Measurements from ENCODE around the gene SLC16A14. TPM values are rescaled to one million over a fixed set of nuclear protein-coding genes. Genes with fewer than 3 reads are reported as not detected.

SLC16A14 gene
- total RNA-seq, 1 donor from 2014 or later, result 4.4 TPM

- H3K9me3 Mint-ChIP-seq (ENCODE audit: unreplicated experiment), result no peaks in the 10 kb centered on the region
- H3K4me3 Mint-ChIP-seq (ENCODE audit: unreplicated experiment), result no peak overlapping the region
- peaks cover 9% of the 10 kb centered on the region for H3K36me3 Mint-ChIP-seq (ENCODE audit: unreplicated experiment)
- no peak for DNase-seq
- H3K27ac Mint-ChIP-seq (ENCODE audit: unreplicated experiment), result no peak overlapping the region
- TF ChIP-seq, protein P1, sequence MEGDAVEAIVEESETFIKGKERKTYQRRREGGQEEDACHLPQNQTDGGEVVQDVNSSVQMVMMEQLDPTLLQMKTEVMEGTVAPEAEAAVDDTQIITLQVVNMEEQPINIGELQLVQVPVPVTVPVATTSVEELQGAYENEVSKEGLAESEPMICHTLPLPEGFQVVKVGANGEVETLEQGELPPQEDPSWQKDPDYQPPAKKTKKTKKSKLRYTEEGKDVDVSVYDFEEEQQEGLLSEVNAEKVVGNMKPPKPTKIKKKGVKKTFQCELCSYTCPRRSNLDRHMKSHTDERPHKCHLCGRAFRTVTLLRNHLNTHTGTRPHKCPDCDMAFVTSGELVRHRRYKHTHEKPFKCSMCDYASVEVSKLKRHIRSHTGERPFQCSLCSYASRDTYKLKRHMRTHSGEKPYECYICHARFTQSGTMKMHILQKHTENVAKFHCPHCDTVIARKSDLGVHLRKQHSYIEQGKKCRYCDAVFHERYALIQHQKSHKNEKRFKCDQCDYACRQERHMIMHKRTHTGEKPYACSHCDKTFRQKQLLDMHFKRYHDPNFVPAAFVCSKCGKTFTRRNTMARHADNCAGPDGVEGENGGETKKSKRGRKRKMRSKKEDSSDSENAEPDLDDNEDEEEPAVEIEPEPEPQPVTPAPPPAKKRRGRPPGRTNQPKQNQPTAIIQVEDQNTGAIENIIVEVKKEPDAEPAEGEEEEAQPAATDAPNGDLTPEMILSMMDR (IDR thresholded peaks at IDR 0.05; ENCODE audit: partially characterized antibody, unreplicated experiment), result no peak
- H3K27me3 Mint-ChIP-seq (ENCODE audit: unreplicated experiment), result no peaks in the 10 kb centered on the region
- no peaks in the 10 kb centered on the region for H3K4me1 Mint-ChIP-seq (ENCODE audit: low read depth, unreplicated experiment)
These were observed 51.9 kb downstream of the SLC16A14 start for GRCh38 chr2:230016844-230017243.

GRCh38 chr2:230012267-230012884 is 56.3 kb downstream of the SLC16A14 start:
- H3K4me1 Mint-ChIP-seq (ENCODE audit: low read depth, unreplicated experiment), result no peaks in the 10 kb centered on the region
- no peaks in the 10 kb centered on the region for H3K27me3 Mint-ChIP-seq (ENCODE audit: unreplicated experiment)
- no peak for DNase-seq
- TF ChIP-seq, protein P1 (IDR thresholded peaks at IDR 0.05; ENCODE audit: partially characterized antibody, unreplicated experiment), result no peak
- H3K36me3 Mint-ChIP-seq (ENCODE audit: unreplicated experiment), result peaks cover 5% of the 10 kb centered on the region
- no peak overlapping the region for H3K27ac Mint-ChIP-seq (ENCODE audit: unreplicated experiment)
- no peak overlapping the region for H3K4me3 Mint-ChIP-seq (ENCODE audit: unreplicated experiment)
- H3K9me3 Mint-ChIP-seq (ENCODE audit: unreplicated experiment), result no peaks in the 10 kb centered on the region

- no peak for DNase-seq
- H3K27me3 Mint-ChIP-seq (ENCODE audit: unreplicated experiment), result peaks cover 3% of the 10 kb centered on the region
- no peak overlapping the region for H3K27ac Mint-ChIP-seq (ENCODE audit: unreplicated experiment)
- H3K9me3 Mint-ChIP-seq (ENCODE audit: unreplicated experiment), result no peaks in the 10 kb centered on the region
- no peak overlapping the region for H3K4me3 Mint-ChIP-seq (ENCODE audit: unreplicated experiment)
- H3K4me1 Mint-ChIP-seq (ENCODE audit: low read depth, unreplicated experiment), result no peaks in the 10 kb centered on the region
- H3K36me3 Mint-ChIP-seq (ENCODE audit: unreplicated experiment), result peaks cover 5% of the 10 kb centered on the region
- TF ChIP-seq, protein P1 (IDR thresholded peaks at IDR 0.05; ENCODE audit: partially characterized antibody, unreplicated experiment), result no peak
These were observed 57.1 kb downstream of the SLC16A14 start for GRCh38 chr2:230011617-230012016.

DNA sequence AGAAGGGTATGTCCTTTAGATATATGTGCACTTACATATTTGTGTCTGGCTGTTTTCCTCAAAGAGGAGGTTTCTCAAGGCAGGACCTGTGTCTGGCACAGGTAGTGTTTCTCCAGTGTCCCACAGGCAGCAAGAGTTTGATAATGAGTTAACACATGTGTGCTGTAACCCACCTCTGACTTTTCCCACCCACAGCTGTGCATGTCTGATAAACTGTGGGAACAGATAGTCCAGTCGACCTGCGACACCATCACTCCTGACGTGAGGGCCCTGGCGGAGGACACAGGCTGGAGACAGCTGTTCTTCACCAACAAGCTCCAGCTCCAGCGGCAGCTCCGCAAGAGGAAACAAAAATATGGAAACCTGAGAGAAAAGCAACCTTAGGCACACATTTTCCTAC is 58.2 kb downstream of the SLC16A14 start:
- Mint-ChIP-seq H3K9me3 (ENCODE audit: unreplicated experiment) (no peaks in the 10 kb centered on the region), H3K27me3 (ENCODE audit: unreplicated experiment) (peaks cover 3% of the 10 kb centered on the region), H3K4me1 (ENCODE audit: low read depth, unreplicated experiment) (no peaks in the 10 kb centered on the region), H3K36me3 (ENCODE audit: unreplicated experiment) (no peaks in the 10 kb centered on the region), H3K4me3 (ENCODE audit: unreplicated experiment) (no peak overlapping the region), H3K27ac (ENCODE audit: unreplicated experiment) (no peak overlapping the region)
- TF ChIP-seq, protein P1 (IDR thresholded peaks at IDR 0.05; ENCODE audit: partially characterized antibody, unreplicated experiment), result no peak
- no peak for DNase-seq

DNA sequence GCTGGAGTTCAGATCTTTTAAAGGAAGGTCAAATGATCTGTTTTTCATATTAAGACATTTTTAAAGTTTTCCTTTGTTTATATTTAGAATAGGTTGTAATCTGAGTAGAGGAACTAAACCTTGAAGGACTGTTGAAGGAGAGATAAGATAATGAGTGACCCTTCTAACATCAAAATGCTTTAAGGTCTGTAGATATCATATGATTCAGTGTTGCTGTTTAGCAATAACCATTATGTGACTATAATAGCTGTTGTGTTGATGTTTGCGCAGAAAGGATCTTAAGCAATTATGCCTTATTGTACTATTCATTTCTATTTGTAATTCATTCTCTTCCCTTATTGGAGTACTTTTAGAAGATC is 60.0 kb downstream of the SLC16A14 start:
- TF ChIP-seq, protein P1 (IDR thresholded peaks at IDR 0.05; ENCODE audit: partially characterized antibody, unreplicated experiment), result no peak
- no peaks in the 10 kb centered on the region for H3K36me3 Mint-ChIP-seq (ENCODE audit: unreplicated experiment)
- H3K27me3 Mint-ChIP-seq (ENCODE audit: unreplicated experiment), result peaks cover 3% of the 10 kb centered on the region
- no peaks in the 10 kb centered on the region for H3K4me1 Mint-ChIP-seq (ENCODE audit: low read depth, unreplicated experiment)
- H3K9me3 Mint-ChIP-seq (ENCODE audit: unreplicated experiment), result no peaks in the 10 kb centered on the region
- H3K27ac Mint-ChIP-seq (ENCODE audit: unreplicated experiment), result no peak overlapping the region
- no peak overlapping the region for H3K4me3 Mint-ChIP-seq (ENCODE audit: unreplicated experiment)
- DNase-seq, result no peak

Measured in glutamatergic neuron (in vitro differentiated cells).